ENCODE results near the gene RLN2. TPM values are rescaled to one million over a fixed set of nuclear protein-coding genes. Genes with fewer than 3 reads are reported as not detected.

RLN2 gene
- total RNA-seq, 4 donors from 2014 or later, result not detected

DNA sequence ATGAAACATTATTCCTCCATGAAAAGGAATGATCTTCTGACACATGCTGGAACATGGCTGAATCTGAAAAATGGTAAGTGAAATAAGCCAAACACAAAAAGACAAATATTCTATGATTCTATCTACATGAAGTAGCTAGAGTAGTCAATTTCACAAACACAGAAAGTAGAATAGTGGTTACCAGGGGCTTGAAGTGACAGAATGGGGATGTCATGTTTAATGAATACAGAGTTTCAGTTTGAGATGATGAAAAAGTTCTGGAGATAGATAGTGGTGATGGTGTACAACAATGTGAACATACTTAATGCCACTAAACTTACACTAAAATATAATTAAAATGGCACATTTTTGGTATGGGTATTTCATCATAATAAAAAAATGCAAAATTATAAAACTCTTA, 18.3 kb downstream of the RLN2 start:
- no peaks in the 10 kb centered on the region for H3K27me3 ChIP-seq
- no peak for TF ChIP-seq EP300 (IDR thresholded peaks at IDR 0.05)
- no peak for TF ChIP-seq CTCF (IDR thresholded peaks at IDR 0.05)
- TF ChIP-seq POLR2A (IDR thresholded peaks at IDR 0.05), result no peak
- H3K4me3 ChIP-seq, result no peak overlapping the region
- H3K27ac ChIP-seq, result no peak overlapping the region
- no peak for DNase-seq (ENCODE audit: low spot score in 2 of 2)
- H3K4me1 ChIP-seq, result no peaks in the 10 kb centered on the region
- no peaks in the 10 kb centered on the region for H3K36me3 ChIP-seq
- H3K9me3 ChIP-seq, result no peaks in the 10 kb centered on the region

DNA sequence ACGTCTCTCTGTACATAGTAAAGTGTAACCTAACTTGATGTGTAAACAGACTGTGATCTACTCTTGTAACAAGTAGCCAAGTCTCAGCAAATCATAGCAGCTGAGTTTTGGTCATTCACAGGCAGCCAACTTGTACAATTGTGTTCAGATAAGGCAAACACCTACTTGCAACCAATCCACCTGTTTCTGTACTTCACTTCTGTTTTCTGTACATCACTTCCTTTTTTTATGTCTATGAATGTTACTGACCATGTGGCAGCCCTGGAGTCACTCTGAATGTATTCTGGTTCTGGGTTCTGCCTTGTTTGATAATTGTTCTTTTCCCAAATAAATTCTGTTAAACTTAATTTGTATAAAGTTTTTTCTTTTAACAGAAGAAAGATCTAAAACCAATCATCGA, 26.0 kb downstream of the RLN2 start:
- no peaks in the 10 kb centered on the region for H3K36me3 ChIP-seq
- TF ChIP-seq CTCF (IDR thresholded peaks at IDR 0.05) (no peak), EP300 (IDR thresholded peaks at IDR 0.05) (no peak), POLR2A (IDR thresholded peaks at IDR 0.05) (no peak)
- WGBS, 2 donors, result 71 to 73% methylated on average over 2 of the region's 2 CpGs

DNA sequence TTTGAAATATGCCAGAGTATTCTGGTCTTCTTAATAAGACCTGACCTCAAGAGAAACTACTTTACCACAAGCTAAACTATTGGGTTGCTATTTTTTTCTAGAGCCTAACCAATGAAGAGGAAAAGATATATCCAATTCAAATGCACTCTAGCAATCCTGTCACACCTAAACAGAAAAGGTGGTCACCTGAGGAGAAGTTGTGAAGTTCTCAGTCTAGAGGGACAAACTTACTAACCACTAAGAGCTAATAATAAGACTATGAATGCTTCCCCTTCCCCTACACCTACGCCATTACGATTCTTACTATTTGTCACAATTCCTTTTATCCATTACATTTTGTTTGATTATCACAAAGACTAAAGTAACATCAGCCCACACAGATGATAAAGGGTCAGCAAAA, 29.7 kb downstream of the RLN2 start:
- H3K27me3 ChIP-seq, result no peaks in the 10 kb centered on the region
- H3K9me3 ChIP-seq, result no peaks in the 10 kb centered on the region
- H3K36me3 ChIP-seq, result no peaks in the 10 kb centered on the region
- TF ChIP-seq EP300 (IDR thresholded peaks at IDR 0.05) (no peak), POLR2A (IDR thresholded peaks at IDR 0.05) (no peak), CTCF (IDR thresholded peaks at IDR 0.05) (no peak)
- WGBS, 2 donors, result 90 to 99% methylated on average over 2 of the region's 2 CpGs
- DNase-seq (ENCODE audit: low spot score in 2 of 2), result no peak
- no peak overlapping the region for H3K27ac ChIP-seq
- no peak overlapping the region for H3K4me3 ChIP-seq
- no peaks in the 10 kb centered on the region for H3K4me1 ChIP-seq

More for the DNA sequence above, 26.0 kb downstream of the RLN2 start:
- H3K4me1 ChIP-seq, result no peaks in the 10 kb centered on the region
- no peak for DNase-seq (ENCODE audit: low spot score in 2 of 2)
- no peak overlapping the region for H3K4me3 ChIP-seq
- no peaks in the 10 kb centered on the region for H3K9me3 ChIP-seq
- no peak overlapping the region for H3K27ac ChIP-seq
- no peaks in the 10 kb centered on the region for H3K27me3 ChIP-seq

DNA sequence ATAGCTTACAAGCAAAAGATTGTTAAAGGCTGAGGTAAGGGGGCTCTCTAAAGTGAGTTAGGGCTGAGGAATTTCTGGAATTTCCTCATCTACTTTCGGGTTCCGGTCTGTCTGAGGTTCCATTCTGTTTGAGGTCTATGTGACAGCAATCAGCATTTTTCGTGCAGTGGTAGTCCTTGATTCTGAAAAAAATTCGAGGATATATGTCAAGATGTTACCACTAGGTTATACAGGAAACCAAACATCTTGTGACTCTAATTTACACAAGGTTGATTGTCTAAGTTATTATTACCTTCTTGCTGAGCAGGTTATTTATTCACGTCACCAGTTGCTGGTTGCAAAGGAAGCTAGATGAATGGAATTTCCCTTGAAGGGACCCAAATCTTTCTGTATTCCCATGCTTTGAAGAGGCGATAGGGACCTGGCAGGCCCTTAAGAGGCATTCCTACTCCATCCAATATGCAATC, 35.2 kb downstream of the RLN2 start:
- no peak for DNase-seq (ENCODE audit: low spot score in 2 of 2)
- Histone ChIP-seq H3K4me3 (no peak overlapping the region), H3K36me3 (no peaks in the 10 kb centered on the region), H3K27me3 (no peaks in the 10 kb centered on the region), H3K4me1 (no peaks in the 10 kb centered on the region), H3K9me3 (no peaks in the 10 kb centered on the region), H3K27ac (no peak overlapping the region)
- TF ChIP-seq POLR2A (IDR thresholded peaks at IDR 0.05), result no peak
- WGBS, 2 donors, result 43 to 51% methylated on average over 6 of the region's 6 CpGs

GRCh38 chr9:5265939-5266338, 38.6 kb downstream of the RLN2 start:
- no peak for DNase-seq (ENCODE audit: low spot score in 2 of 2)
- Histone ChIP-seq H3K27me3 (no peaks in the 10 kb centered on the region), H3K36me3 (no peaks in the 10 kb centered on the region), H3K4me1 (no peaks in the 10 kb centered on the region), H3K27ac (no peak overlapping the region), H3K9me3 (no peaks in the 10 kb centered on the region), H3K4me3 (no peak overlapping the region)
- WGBS, 2 donors, result 50 to 70% methylated on average over 1 of the region's 1 CpG
- TF ChIP-seq EP300 (IDR thresholded peaks at IDR 0.05) (no peak), POLR2A (IDR thresholded peaks at IDR 0.05) (no peak), CTCF (IDR thresholded peaks at IDR 0.05) (no peak)

- no peaks in the 10 kb centered on the region for H3K9me3 ChIP-seq
- H3K36me3 ChIP-seq, result no peaks in the 10 kb centered on the region
- H3K4me3 ChIP-seq, result no peak overlapping the region
- H3K27me3 ChIP-seq, result no peaks in the 10 kb centered on the region
- H3K27ac ChIP-seq, result no peak overlapping the region
- DNase-seq (ENCODE audit: low spot score in 2 of 2), result no peak
- TF ChIP-seq EP300 (IDR thresholded peaks at IDR 0.05) (no peak), POLR2A (IDR thresholded peaks at IDR 0.05) (no peak), CTCF (IDR thresholded peaks at IDR 0.05) (no peak)
- H3K4me1 ChIP-seq, result no peaks in the 10 kb centered on the region
These were observed 40.3 kb downstream of the RLN2 start for GRCh38 chr9:5264219-5264595.
